Right atrium auricular region (tissue), 2 donors: Measurements from ENCODE around the gene NOC4L. TPM values are rescaled to one million over a fixed set of nuclear protein-coding genes. Genes with fewer than 3 reads are reported as not detected.
"Not testable (repeated sequence)": the region's sequence is repeated elsewhere in the genome, so short reads cannot be mapped to it uniquely, and the experiment has no call there.

ENCODE experiments used
- DNase-seq: peaks from one replicate; pipeline ENCODE4 v3.0.0-alpha.2; 2019; ENCODE audit warnings: low spot score
- H3K27ac ChIP-seq, 2 donors: fragments of 200-600 bp; sonication (generic); 1 replicate in 1 of 2; 2 replicates in 1 of 2; pipeline ENCODE4 v1.5.1; 2016 to 2019
- H3K27me3 ChIP-seq, 2 donors: fragments of 200-600 bp; sonication (generic); one replicate each; pipeline versions ENCODE4 v1.5.1 to v1.6.0; 2017 to 2019
- H3K36me3 ChIP-seq: fragments of 200-600 bp; sonication (generic); one replicate; pipeline ENCODE4 v1.5.1; 2016
- H3K4me1 ChIP-seq, 2 donors: fragments of 200-600 bp; sonication (generic); one replicate each; pipeline versions ENCODE4 v1.5.1 to v1.6.0; 2017 to 2019
- H3K4me3 ChIP-seq, 2 donors: fragments of 200-600 bp; sonication (generic); 1 replicate in 1 of 2; 2 replicates in 1 of 2; pipeline ENCODE4 v1.5.1; 2017 to 2019; ENCODE audit warnings: mild to moderate bottlenecking in 1 of 2, moderate library complexity in 1 of 2
- H3K9me3 ChIP-seq, 2 donors: fragments of 200-600 bp; sonication (generic); one replicate each; pipeline ENCODE4 v1.5.1; 2019
- CTCF ChIP-seq, 2 donors: fragments of 200-600 bp; sonication (generic); IDR thresholded peaks; one replicate each; pipeline ENCODE4 v1.5.1; 2019; ENCODE audit warnings: antibody characterized with exemption in 2 of 2
- total RNA-seq, 2 donors: library from RNA; depleted of rRNA; stranded (reverse); fragments of >200 nt; gene quantifications; one replicate each; pipeline ENCODE4 v1.1.0, GENCODE V29; 2016

The NOC4L gene
- total RNA-seq, 2 donors from 2014 or later, result 6.9 to 9.9 TPM

- Histone ChIP-seq H3K27me3 (no peaks in the 10 kb centered on the region), H3K4me3 (no peak overlapping the region), H3K9me3 (no peaks in the 10 kb centered on the region), H3K36me3 (peaks cover 5% of the 10 kb centered on the region), H3K4me1 (peaks cover 0 to 24% of the 10 kb centered on the region in 2 donors), H3K27ac (no peak overlapping the region)
- TF ChIP-seq CTCF (IDR thresholded peaks at IDR 0.05), result no peak
- DNase-seq, result no peak
Measured at GRCh38 chr12:132146772-132147422, 2.6 kb downstream of the NOC4L start.

DNA sequence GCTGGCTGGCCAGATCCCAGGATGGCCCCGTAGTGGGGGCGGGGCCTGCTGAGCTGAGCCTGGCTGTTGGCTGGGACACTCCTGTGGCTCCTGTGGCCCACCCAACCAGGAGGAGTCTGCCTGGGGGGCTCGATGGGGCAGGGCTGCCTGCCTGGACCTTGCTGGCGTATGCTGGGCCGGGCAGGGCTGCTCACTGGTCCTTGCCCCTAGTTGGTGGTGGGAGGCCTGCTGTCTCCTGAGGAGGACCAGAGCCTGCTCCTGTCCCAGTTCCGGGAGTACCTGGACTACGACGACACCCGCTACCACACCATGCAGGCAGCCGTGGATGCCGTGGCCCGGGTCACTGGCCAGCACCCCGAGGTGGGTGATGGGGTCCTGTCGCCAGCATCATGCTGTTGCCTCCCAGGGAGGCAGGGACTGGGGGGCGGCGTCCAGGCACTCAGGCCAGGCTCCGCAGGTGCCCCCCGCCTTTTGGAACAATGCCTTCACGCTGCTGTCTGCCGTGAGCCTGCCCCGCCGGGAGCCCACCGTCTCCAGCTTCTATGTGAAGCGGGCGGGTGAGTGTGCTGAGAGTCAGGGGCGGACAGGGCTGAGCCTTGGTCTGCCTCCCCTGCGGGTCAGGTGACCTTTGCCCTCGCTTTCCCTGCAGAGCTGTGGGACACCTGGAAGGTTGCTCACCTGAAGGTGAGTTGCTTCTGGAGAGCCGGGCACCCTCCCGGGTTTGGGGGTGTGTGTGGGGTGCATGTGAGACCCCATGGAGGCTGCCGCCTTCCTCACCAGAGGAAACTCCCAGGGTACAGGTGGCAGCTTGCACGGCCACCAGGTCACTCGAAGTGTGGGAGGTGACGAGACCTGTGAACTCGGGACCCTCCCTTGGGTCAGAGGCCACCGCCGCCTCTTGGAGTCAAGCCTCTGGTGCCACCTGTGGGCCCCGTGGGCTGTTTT is 3.4 kb downstream of the NOC4L start:
- Histone ChIP-seq H3K36me3 (no peaks in the 10 kb centered on the region), H3K4me1 (peaks cover 0 to 21% of the 10 kb centered on the region in 2 donors), H3K27me3 (no peaks in the 10 kb centered on the region), H3K9me3 (no peaks in the 10 kb centered on the region), H3K4me3 (no peak overlapping the region), H3K27ac (no peak overlapping the region)
- no peak for DNase-seq
- no peak for TF ChIP-seq CTCF (IDR thresholded peaks at IDR 0.05)

GRCh38 chr12:132148368-132149045 is 4.2 kb downstream of the NOC4L start:
- DNase-seq, result no peak
- no peak for TF ChIP-seq CTCF (IDR thresholded peaks at IDR 0.05)

DNA sequence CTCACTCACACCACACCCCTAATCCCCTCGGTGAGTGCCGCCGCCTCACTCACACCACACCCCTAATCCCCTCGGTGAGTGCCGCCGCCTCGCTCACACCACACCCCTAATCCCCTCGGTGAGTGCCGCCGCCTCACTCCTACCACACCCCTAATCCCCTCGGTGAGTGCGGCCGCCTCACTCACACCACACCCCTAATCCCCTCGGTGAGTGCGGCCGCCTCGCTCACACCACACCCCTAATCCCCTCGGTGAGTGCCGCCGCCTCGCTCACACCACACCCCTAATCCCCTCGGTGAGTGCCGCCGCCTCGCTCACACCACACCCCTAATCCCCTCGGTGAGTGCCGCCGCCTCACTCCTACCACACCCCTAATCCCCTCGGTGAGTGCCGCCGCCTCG is 5.3 kb downstream of the NOC4L start:
- not testable (repeated sequence) for DNase-seq, H3K27ac ChIP-seq, H3K9me3 ChIP-seq, H3K36me3 ChIP-seq, H3K27me3 ChIP-seq, H3K4me3 ChIP-seq
- H3K4me1 ChIP-seq, result peaks cover 0 to 21% of the 10 kb centered on the region in 2 donors

More at GRCh38 chr12:132148368-132149045, 4.2 kb downstream of the NOC4L start:
- no peak overlapping the region for H3K4me3 ChIP-seq
- no peak overlapping the region for H3K27ac ChIP-seq
- no peaks in the 10 kb centered on the region for H3K27me3 ChIP-seq
- peaks cover 0 to 13% of the 10 kb centered on the region in 2 donors for H3K4me1 ChIP-seq
- no peaks in the 10 kb centered on the region for H3K9me3 ChIP-seq
- H3K36me3 ChIP-seq, result no peaks in the 10 kb centered on the region

DNA sequence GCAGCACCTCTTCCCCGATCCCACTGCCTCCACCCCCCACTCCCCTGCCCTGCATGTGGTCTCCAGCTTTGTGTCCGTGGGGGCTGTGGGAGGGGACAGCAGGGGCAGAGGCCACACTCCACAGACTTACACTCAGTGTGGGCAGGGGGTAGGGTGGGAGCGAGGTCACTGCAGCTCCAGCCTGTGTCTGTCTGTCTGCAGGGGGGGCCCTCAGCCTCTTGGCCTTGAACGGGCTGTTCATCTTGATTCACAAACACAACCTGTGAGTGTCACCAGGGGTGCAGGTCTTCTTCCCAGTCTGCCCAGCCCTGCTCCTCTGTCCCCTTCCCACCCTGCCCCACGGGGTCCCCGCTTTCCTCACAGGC is 6.5 kb downstream of the NOC4L start:
- no peak for TF ChIP-seq CTCF (IDR thresholded peaks at IDR 0.05)
- Histone ChIP-seq H3K9me3 (no peaks in the 10 kb centered on the region), H3K4me3 (no peak overlapping the region), H3K27me3 (no peaks in the 10 kb centered on the region), H3K36me3 (no peaks in the 10 kb centered on the region), H3K27ac (no peak overlapping the region), H3K4me1 (peaks cover 0 to 9% of the 10 kb centered on the region in 2 donors)
- DNase-seq, result no peak
